ENCODE data around the gene WDFY3. TPM values are rescaled to one million over a fixed set of nuclear protein-coding genes. Genes with fewer than 3 reads are reported as not detected.

WDFY3 gene
- total and polyA plus RNA-seq, 2 of the 13 experiments (the other 11 are each of a cell fraction or from before 2014, with no cell fraction given) = 16.7 to 24.5 TPM

DNA sequence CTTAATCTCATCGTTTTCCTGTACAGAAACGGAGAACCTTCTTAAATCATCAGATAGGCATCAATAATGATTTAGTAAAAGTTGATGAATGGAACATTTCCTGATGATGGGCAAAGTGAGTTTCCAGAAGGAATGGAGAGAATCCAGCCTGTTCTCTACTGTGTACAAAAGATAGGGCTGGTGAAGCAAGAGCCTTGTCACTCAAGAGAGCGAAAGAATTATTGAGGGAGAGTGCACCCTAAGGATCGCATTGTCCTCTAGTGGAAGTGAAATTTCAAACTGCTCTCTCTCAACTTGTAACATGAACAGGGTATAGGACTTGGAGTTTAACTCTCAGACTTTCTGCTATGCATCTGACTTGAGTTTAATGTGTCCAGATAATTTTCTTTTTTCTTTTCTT lies 314.0 kb downstream of the WDFY3 start:
- Histone ChIP-seq H3K36me3 (replicated peaks in 1 of 2; ENCODE audit: control insufficient read depth in 1 of 2, insufficient read depth in 2 of 2, low read length in 2 of 2) (no peaks in the 10 kb centered on the region), H3K79me2 (ENCODE audit: insufficient read depth, low read length) (no peaks in the 10 kb centered on the region), H3K4me1 (ENCODE audit: insufficient read depth, low read length) (peaks cover 26% of the 10 kb centered on the region), H4K20me1 (ENCODE audit: insufficient read depth, low read length) (no peaks in the 10 kb centered on the region), H3K27me3 (ENCODE audit: control insufficient read depth in 1 of 2, insufficient read depth in 2 of 2, low read length in 2 of 2) (no peaks in the 10 kb centered on the region), H3K9ac (ENCODE audit: insufficient read depth, low read depth, low read length) (no peak overlapping the region), H3K4me2 (ENCODE audit: low read depth, low read length) (no peak overlapping the region), H2AFZ (ENCODE audit: low read length) (no peak overlapping the region), H3K9me3 (ENCODE audit: low read length) (peaks cover 10% of the 10 kb centered on the region; the same call in 1 of the 2 replicates), H3K4me3 (replicated peaks in 1 of 3; ENCODE audit: insufficient read depth in 1 of 3, low read depth in 2 of 3, low read length in 3 of 3) (no peak overlapping the region), H3K27ac (ENCODE audit: extremely low read length, insufficient read depth, low read length) (no peak overlapping the region)
- no TSS peak for BruUV-seq (replicated peaks)
- 89% methylated on average over 4 of the region's 4 CpGs for WGBS (ENCODE audit: low lambda C conversion rate)
- ATAC-seq = no peak; the same call in 2 of the 3 replicates
- in situ Hi-C loops (cut with HindIII; ENCODE audit: extremely low pct_ligation_motif_present, low pct_unique_long_range_greater_than_20kb) (no loop called here), intact Hi-C loops (cut with micrococcal nuclease; ENCODE audit: unreplicated experiment) (no loop called here)
- DNase-seq (ENCODE audit: low spot score) = no peak
- no peak for TF ChIP-seq FOXJ3 (CRISPR knock-in tag; IDR thresholded peaks at IDR 0.05; ENCODE audit: borderline replicate concordance)
- TF ChIP-seq ARNT (IDR thresholded peaks at IDR 0.05) = no peak
- no peak for TF ChIP-seq DNMT1 (CRISPR knock-in tag; IDR thresholded peaks at IDR 0.05)
- no peak for TF ChIP-seq ZNF674 (CRISPR knock-in tag; IDR thresholded peaks at IDR 0.05; ENCODE audit: low read depth)
- no peak for TF ChIP-seq CENPX (CRISPR knock-in tag; IDR thresholded peaks at IDR 0.05)
- no peak for TF ChIP-seq FIP1L1 (IDR thresholded peaks at IDR 0.05; ENCODE audit: borderline replicate concordance, insufficient read depth, low read depth, low read length)
- TF ChIP-seq ZNF274 (CRISPR knock-in tag; IDR thresholded peaks at IDR 0.05) = no peak
- TF ChIP-seq, protein P1, sequence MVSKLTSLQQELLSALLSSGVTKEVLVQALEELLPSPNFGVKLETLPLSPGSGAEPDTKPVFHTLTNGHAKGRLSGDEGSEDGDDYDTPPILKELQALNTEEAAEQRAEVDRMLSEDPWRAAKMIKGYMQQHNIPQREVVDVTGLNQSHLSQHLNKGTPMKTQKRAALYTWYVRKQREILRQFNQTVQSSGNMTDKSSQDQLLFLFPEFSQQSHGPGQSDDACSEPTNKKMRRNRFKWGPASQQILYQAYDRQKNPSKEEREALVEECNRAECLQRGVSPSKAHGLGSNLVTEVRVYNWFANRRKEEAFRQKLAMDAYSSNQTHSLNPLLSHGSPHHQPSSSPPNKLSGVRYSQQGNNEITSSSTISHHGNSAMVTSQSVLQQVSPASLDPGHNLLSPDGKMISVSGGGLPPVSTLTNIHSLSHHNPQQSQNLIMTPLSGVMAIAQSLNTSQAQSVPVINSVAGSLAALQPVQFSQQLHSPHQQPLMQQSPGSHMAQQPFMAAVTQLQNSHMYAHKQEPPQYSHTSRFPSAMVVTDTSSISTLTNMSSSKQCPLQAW (CRISPR knock-in tag; IDR thresholded peaks at IDR 0.05) = no peak
- TF ChIP-seq ZNF484 (CRISPR knock-in tag; IDR thresholded peaks at IDR 0.05; ENCODE audit: borderline replicate concordance, low read depth) = no peak
- ChIA-PET POLR2A (no interaction called here), CTCF (ENCODE audit: low intra/inter-chr PET ratio, low total read pairs) (no interaction called here)
- FAIRE-seq = no peak
